Urinary bladder (tissue), 4 donors: Measurements from ENCODE around the gene TNNI3. TPM values are rescaled to one million over a fixed set of nuclear protein-coding genes. Genes with fewer than 3 reads are reported as not detected.

Experiments
- DNase-seq: peaks from one replicate; pipeline ENCODE4 v3.0.0-alpha.2; 2015; ENCODE audit errors: extremely low spot score
- H3K27ac ChIP-seq: one replicate; pipeline ENCODE4 v1.5.1; 2013; ENCODE audit warnings: low read depth, mild to moderate bottlenecking, moderate library complexity
- H3K36me3 ChIP-seq: one replicate; pipeline ENCODE4 v1.6.1; 2013; ENCODE audit warnings: mild to moderate bottlenecking, moderate library complexity; ENCODE audit not compliant: insufficient read depth
- H3K4me1 ChIP-seq: one replicate; pipeline ENCODE4 v1.6.1; 2013; ENCODE audit warnings: mild to moderate bottlenecking, moderate library complexity; ENCODE audit not compliant: insufficient read depth
- H3K4me3 ChIP-seq: one replicate; pipeline ENCODE4 v1.5.1; 2013; ENCODE audit warnings: low read depth, low read length
- WGBS: extraction: QIAGEN DNeasy Blood & Tissue Kit; methylation state at CpG from one replicate; pipeline ENCODE4 v1.1.7; 2013; 5-methylcytosine and 5-hydroxymethylcytosine counted together
- polyA plus RNA-seq: library from polyadenylated mRNA; stranded (reverse); fragments of 200-250 nt; gene quantifications from one replicate; pipeline ENCODE4 v1.2.3, GENCODE V29; 2013
- small RNA-seq: library from RNA; depleted of rRNA; stranded (forward); fragments of <200 nt; gene quantifications from one replicate; pipeline ENCODE3, GENCODE V24; 2014
- total RNA-seq: library from RNA; depleted of rRNA; stranded (reverse); fragments of >200 nt; gene quantifications from one replicate; pipeline ENCODE4 v1.2.3, GENCODE V29; 2014
- donor health status: healthy with polysubstance abuse.
- donor health status: healthy.

TNNI3 gene
- total and polyA plus RNA-seq, 2 donors = not detected

DNA sequence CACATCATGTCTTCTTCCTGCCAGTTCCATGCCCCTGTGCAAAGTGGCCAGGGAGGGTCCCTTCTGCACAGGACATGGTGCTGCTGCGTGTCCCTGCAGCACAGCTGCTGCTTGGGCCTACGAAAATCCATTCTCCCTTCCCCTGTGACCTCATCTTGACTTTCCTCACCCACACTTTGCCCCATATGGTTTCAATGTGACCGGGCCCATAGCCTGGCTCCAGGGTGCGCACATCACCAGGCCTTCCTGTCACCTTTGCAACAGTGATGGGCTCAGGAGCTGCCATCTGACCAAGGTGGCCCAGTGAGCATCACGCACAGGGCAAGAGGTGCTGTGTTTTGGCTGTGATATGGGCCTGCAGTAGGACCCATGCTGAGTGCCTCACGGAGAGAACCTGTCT lies 50.9 kb downstream of the TNNI3 start:
- Histone ChIP-seq H3K4me3 (no peak overlapping the region), H3K36me3 (peaks cover 2% of the 10 kb centered on the region), H3K4me1 (no peaks in the 10 kb centered on the region), H3K27ac (no peak overlapping the region)
- DNase-seq = no peak
- 91% methylated on average over 6 of the region's 6 CpGs for WGBS

DNA sequence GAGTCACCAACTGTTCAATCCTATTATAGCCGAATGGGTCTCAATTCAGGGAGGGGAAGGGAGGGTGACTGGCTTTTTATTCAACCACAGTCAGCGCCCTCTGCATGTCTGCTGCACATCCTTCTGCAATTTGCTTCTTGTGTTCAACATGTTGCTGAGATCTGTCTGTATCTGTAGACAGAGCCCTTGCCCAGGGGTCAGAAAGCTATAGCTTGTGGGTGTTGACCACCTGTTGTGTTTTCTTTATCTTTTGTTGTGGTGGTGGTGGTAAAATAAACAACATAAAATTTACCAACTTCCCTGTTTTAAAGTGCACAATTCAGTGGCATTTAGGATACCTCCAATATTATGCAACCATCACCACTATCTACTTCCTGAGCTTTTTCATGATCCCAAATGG lies 52.3 kb downstream of the TNNI3 start:
- Histone ChIP-seq H3K27ac (no peak overlapping the region), H3K36me3 (peaks cover 2% of the 10 kb centered on the region), H3K4me3 (no peak overlapping the region), H3K4me1 (no peaks in the 10 kb centered on the region)
- 85% methylated on average over 2 of the region's 2 CpGs for WGBS
- DNase-seq = no peak

- WGBS = 99% methylated on average over 9 of the region's 9 CpGs
- no peak overlapping the region for H3K4me3 ChIP-seq
- no peak for DNase-seq
- no peak overlapping the region for H3K27ac ChIP-seq
- H3K36me3 ChIP-seq = peaks cover 2% of the 10 kb centered on the region
- H3K4me1 ChIP-seq = no peaks in the 10 kb centered on the region
These were observed 54.3 kb downstream of the TNNI3 start for GRCh38 chr19:55103190-55103589.

Small RNA genes within 50 kb of the gene (small RNA-seq; reads per million reads assigned to genes)
- gene MIR7975 (not detected), gene RF01210 (not detected)

Other genes with a start within 250 kb of the TNNI3 start
- not detected for gene NLRP7, start 210.2 kb downstream of the TNNI3 start, total RNA-seq
- not detected for gene NLRP7, start 210.2 kb downstream of the TNNI3 start, polyA plus RNA-seq
- gene NLRP2, start 191.4 kb downstream of the TNNI3 start, total RNA-seq = 1.8 TPM
- 1.9 TPM for gene NLRP2, start 191.4 kb downstream of the TNNI3 start, polyA plus RNA-seq
- gene GP6, start 119.5 kb downstream of the TNNI3 start, total RNA-seq = not detected
- gene GP6, start 119.5 kb downstream of the TNNI3 start, polyA plus RNA-seq = 0.16 TPM
- gene RDH13, start 94.6 kb downstream of the TNNI3 start, total RNA-seq = 15.0 TPM
- 12.4 TPM for gene RDH13, start 94.6 kb downstream of the TNNI3 start, polyA plus RNA-seq
- 3.0 TPM for gene EPS8L1, start 81.9 kb downstream of the TNNI3 start, total RNA-seq
- gene EPS8L1, start 81.9 kb downstream of the TNNI3 start, polyA plus RNA-seq = 8.1 TPM
- gene PPP1R12C, start 40.1 kb downstream of the TNNI3 start, total RNA-seq = 24.8 TPM
- 219 TPM for gene PPP1R12C, start 40.1 kb downstream of the TNNI3 start, polyA plus RNA-seq
- 47.2 TPM for gene TNNT1, start 8.5 kb downstream of the TNNI3 start, total RNA-seq
- gene TNNT1, start 8.5 kb downstream of the TNNI3 start, polyA plus RNA-seq = not detected
- gene DNAAF3, start 8.9 kb upstream of the TNNI3 start, total RNA-seq = 0.37 TPM
- 0.62 TPM for gene DNAAF3, start 8.9 kb upstream of the TNNI3 start, polyA plus RNA-seq
- gene SYT5, start 22.6 kb upstream of the TNNI3 start, total RNA-seq = 0.74 TPM
- gene SYT5, start 22.6 kb upstream of the TNNI3 start, polyA plus RNA-seq = 0.77 TPM
- gene PTPRH, start 51.8 kb upstream of the TNNI3 start, total RNA-seq = 3.6 TPM
- 1.6 TPM for gene PTPRH, start 51.8 kb upstream of the TNNI3 start, polyA plus RNA-seq
- gene TMEM86B, start 71.0 kb upstream of the TNNI3 start, total RNA-seq = 0.79 TPM
- 4.5 TPM for gene TMEM86B, start 71.0 kb upstream of the TNNI3 start, polyA plus RNA-seq
- 14.5 TPM for gene PPP6R1, start 101.3 kb upstream of the TNNI3 start, total RNA-seq
- gene PPP6R1, start 101.3 kb upstream of the TNNI3 start, polyA plus RNA-seq = 43.1 TPM
- 6.5 TPM for gene HSPBP1, start 122.4 kb upstream of the TNNI3 start, total RNA-seq
- gene HSPBP1, start 122.4 kb upstream of the TNNI3 start, polyA plus RNA-seq = 56.3 TPM
- gene BRSK1, start 126.3 kb upstream of the TNNI3 start, total RNA-seq = 9.7 TPM
- gene BRSK1, start 126.3 kb upstream of the TNNI3 start, polyA plus RNA-seq = 8.8 TPM
- 0.48 TPM for gene TMEM150B, start 167.6 kb upstream of the TNNI3 start, total RNA-seq
- gene TMEM150B, start 167.6 kb upstream of the TNNI3 start, polyA plus RNA-seq = 1.7 TPM
- gene KMT5C, start 182.1 kb upstream of the TNNI3 start, total RNA-seq = 9.3 TPM
- 10.2 TPM for gene KMT5C, start 182.1 kb upstream of the TNNI3 start, polyA plus RNA-seq
- not detected for gene COX6B2, start 197.0 kb upstream of the TNNI3 start, total RNA-seq
- 0.39 TPM for gene COX6B2, start 197.0 kb upstream of the TNNI3 start, polyA plus RNA-seq
- gene GARIN5B, start 205.5 kb upstream of the TNNI3 start, total RNA-seq = not detected
- not detected for gene GARIN5B, start 205.5 kb upstream of the TNNI3 start, polyA plus RNA-seq
- 0.42 TPM for gene IL11, start 212.7 kb upstream of the TNNI3 start, total RNA-seq
- gene IL11, start 212.7 kb upstream of the TNNI3 start, polyA plus RNA-seq = 0.53 TPM
- not detected for gene TMEM190, start 219.1 kb upstream of the TNNI3 start, total RNA-seq
- gene TMEM190, start 219.1 kb upstream of the TNNI3 start, polyA plus RNA-seq = not detected
- not detected for gene TMEM238, start 226.6 kb upstream of the TNNI3 start, total RNA-seq
- gene TMEM238, start 226.6 kb upstream of the TNNI3 start, polyA plus RNA-seq = 0.43 TPM
- 141 TPM for gene RPL28, start 228.2 kb upstream of the TNNI3 start, total RNA-seq
- 1,449 TPM for gene RPL28, start 228.2 kb upstream of the TNNI3 start, polyA plus RNA-seq